HepG2 (cell line): ENCODE results near the gene GLRX5. TPM values are rescaled to one million over a fixed set of nuclear protein-coding genes. Genes with fewer than 3 reads are reported as not detected.

Experiments
- ATAD3A ChIP-seq: sonication (generic); formaldehyde crosslinking; IDR thresholded peaks from 2 replicates; pipeline ENCODE4 v1.4.0; 2020; ENCODE audit warnings: missing genetic modification reagents
- GTF3A ChIP-seq: sonication (generic); formaldehyde crosslinking; conservative IDR thresholded peaks from 2 replicates; pipeline ENCODE4 v1.4.0; 2020; ENCODE audit warnings: mild to moderate bottlenecking, missing genetic modification reagents
- HOXA7 ChIP-seq: sonication (generic); formaldehyde crosslinking; IDR thresholded peaks from 2 replicates; pipeline ENCODE4 v1.8.1; 2022; ENCODE audit warnings: mild to moderate bottlenecking, missing genetic modification reagents, moderate library complexity
- KLF15 ChIP-seq: sonication (generic); formaldehyde crosslinking; IDR thresholded peaks from 2 replicates; pipeline ENCODE4 v1.8.1; 2023; ENCODE audit warnings: borderline replicate concordance, mild to moderate bottlenecking, inconsistent platforms, missing genetic modification reagents, mixed read lengths
- KLF16 ChIP-seq, 2 experiments: sonication (generic) in 1 of 2; formaldehyde crosslinking in 1 of 2; IDR thresholded peaks; 2 replicates each; pipeline versions ENCODE4 v1.6.1 to v1.8.0; 2016 to 2023; ENCODE audit warnings: missing genetic modification reagents in 2 of 2, missing compliant biosample characterization in 1 of 2
- MLXIP ChIP-seq: sonication (generic); formaldehyde crosslinking; IDR thresholded peaks from 2 replicates; pipeline ENCODE4 v1.9.0; 2021; ENCODE audit warnings: missing genetic modification reagents, borderline replicate concordance
- MTA1 ChIP-seq: sonication (generic); formaldehyde crosslinking; IDR thresholded peaks from 2 replicates; pipeline ENCODE4 v1.4.0; 2020; ENCODE audit warnings: missing genetic modification reagents, mild to moderate bottlenecking, borderline replicate concordance
- MTA3 ChIP-seq: sonication (generic); formaldehyde crosslinking; IDR thresholded peaks from 2 replicates; pipeline ENCODE4 v1.4.0; 2020; ENCODE audit warnings: missing genetic modification reagents
- NFYB ChIP-seq: sonication (generic); formaldehyde crosslinking; IDR thresholded peaks from 2 replicates; pipeline ENCODE4 v1.4.0; 2020; ENCODE audit warnings: missing genetic modification reagents
- NR0B2 ChIP-seq: sonication (generic); formaldehyde crosslinking; IDR thresholded peaks from 2 replicates; pipeline ENCODE4 v1.4.0; 2020; ENCODE audit warnings: mild to moderate bottlenecking, missing genetic modification reagents
- PCBP2 ChIP-seq: fragments of 200-400 bp; formaldehyde crosslinking; optimal IDR thresholded peaks from 2 replicates; pipeline ENCODE3; 2018; ENCODE audit warnings: low read length, low read depth; ENCODE audit not compliant: poor library complexity, severe bottlenecking
- POGZ ChIP-seq: sonication (generic); formaldehyde crosslinking; IDR thresholded peaks from 2 replicates; pipeline ENCODE4 v1.4.0; 2020; ENCODE audit warnings: mild to moderate bottlenecking, missing genetic modification reagents
- POLR2AphosphoS2 ChIP-seq: IDR thresholded peaks from 2 replicates; pipeline ENCODE4 v1.6.1; 2011; ENCODE audit warnings: low read depth, low read length, improper control_type of control experiment
- RBFOX2 ChIP-seq: fragments of 200-400 bp; formaldehyde crosslinking; IDR thresholded peaks from 2 replicates; pipeline ENCODE4 v1.6.1; 2017; ENCODE audit warnings: low read depth, mild to moderate bottlenecking, low read length
- SOX13 ChIP-seq, 3 experiments: fragments of 450-650 bp in 1 of 3; sonication (generic) in 1 of 3; formaldehyde crosslinking in 1 of 3; IDR thresholded peaks in 2 of 3; conservative IDR thresholded peaks in 1 of 3; 2 replicates each; pipeline versions ENCODE4 v1.5.0 to v1.6.1; 2016 to 2020; ENCODE audit warnings: antibody characterized with exemption in 1 of 3, mild to moderate bottlenecking in 1 of 3, missing compliant biosample characterization in 1 of 3, missing genetic modification reagents in 1 of 3, moderate library complexity in 1 of 3
- TCF7L2 ChIP-seq: IDR thresholded peaks from 2 replicates; pipeline ENCODE4 v1.6.1; 2011; ENCODE audit warnings: mild to moderate bottlenecking, low read depth, low read length, moderate library complexity
- THAP8 ChIP-seq: sonication (generic); formaldehyde crosslinking; IDR thresholded peaks from 2 replicates; pipeline ENCODE4 v1.5.1; 2020; ENCODE audit warnings: missing genetic modification reagents, mild to moderate bottlenecking, borderline replicate concordance
- ZBTB10 ChIP-seq: sonication (generic); formaldehyde crosslinking; IDR thresholded peaks from 2 replicates; pipeline ENCODE4 v1.4.0; 2020; ENCODE audit warnings: missing genetic modification reagents, borderline replicate concordance
- ZFX ChIP-seq: sonication (generic); formaldehyde crosslinking; IDR thresholded peaks from 2 replicates; pipeline ENCODE4 v1.4.0; 2020; ENCODE audit warnings: mild to moderate bottlenecking, low read depth, missing genetic modification reagents, moderate library complexity
- ZKSCAN8 ChIP-seq: IDR thresholded peaks from 2 replicates; pipeline ENCODE4 v1.6.1; 2016; ENCODE audit warnings: borderline replicate concordance, missing genetic modification reagents, missing compliant biosample characterization
- ZNF160 ChIP-seq: sonication (generic); formaldehyde crosslinking; IDR thresholded peaks from 2 replicates; pipeline ENCODE4 v1.8.0; 2022; ENCODE audit warnings: mild to moderate bottlenecking, inconsistent platforms, missing genetic modification reagents
- ZNF232 ChIP-seq: sonication (generic); formaldehyde crosslinking; IDR thresholded peaks from 2 replicates; pipeline ENCODE4 v1.4.0; 2020; ENCODE audit warnings: missing genetic modification reagents, borderline replicate concordance
- ZNF766 ChIP-seq: sonication (generic); formaldehyde crosslinking; IDR thresholded peaks from 2 replicates; pipeline ENCODE4 v1.5.0; 2020; ENCODE audit warnings: missing genetic modification reagents, borderline replicate concordance
- polyA plus RNA-seq, 8 experiments: library from polyadenylated mRNA; depleted of rRNA in 3 of 8; stranded (reverse) in 7 of 8; unstranded in 1 of 8; fragments of >200 nt; fragmentation: Illumina TruSeq in 4 of 8; extraction: Trizol in 4 of 8; gene quantifications; 2 replicates each; pipeline versions ENCODE4 v1.2.1 to v1.2.3, GENCODE V29; 2011 to 2016; ENCODE audit warnings: low read depth in 4 of 8, missing spikeins in 1 of 8, mixed read lengths in 1 of 8; ENCODE audit not compliant: insufficient read depth in 1 of 8
- total RNA-seq, 5 experiments: library from RNA; depleted of rRNA; stranded (reverse); fragments of >200 nt; fragmentation: Illumina TruSeq; extraction: Trizol; gene quantifications; 2 replicates each; pipeline ENCODE4 v1.2.3, GENCODE V29; 2016; ENCODE audit warnings: low read depth in 1 of 5

Gene GLRX5
- total and polyA plus RNA-seq, 2 of the 13 experiments (the other 11 are each of a cell fraction or from before 2014, with no cell fraction given) = 122 to 146 TPM

GRCh38 chr14:95523815-95524448, 10.9 kb upstream of the GLRX5 start (continued):
- TF ChIP-seq PCBP2 (no peak), MTA1 (CRISPR knock-in tag) (no peak), GTF3A (CRISPR knock-in tag) (no peak), ZNF160 (CRISPR knock-in tag) (no peak), KLF16 (CRISPR knock-in tag; IDR thresholded peaks at IDR 0.05) (no peak), THAP8 (CRISPR knock-in tag) (no peak), KLF15 (CRISPR knock-in tag) (no peak), POGZ (no peak), SOX13 (IDR thresholded peaks at IDR 0.05) (no peak), SOX13 (CRISPR knock-in tag; conservative IDR thresholded peaks at IDR 0.05 in 1 of 2, IDR thresholded peaks at IDR 0.05 in 1 of 2) (peak in 1 of 2 experiments; percentile 37; a peak in 1 of 4 replicates), NR0B2 (CRISPR knock-in tag) (no peak), POLR2AphosphoS2 (no peak), HOXA7 (CRISPR knock-in tag) (no peak), ZKSCAN8 (CRISPR knock-in tag) (no peak), TCF7L2 (no peak), ZBTB10 (CRISPR knock-in tag) (no peak), ZNF232 (CRISPR knock-in tag) (0 out of 2 replicates have a peak, but pooled peaks have one; percentile 17), ATAD3A (no peak), RBFOX2 (peak; percentile 56), ZNF766 (CRISPR knock-in tag) (no peak), MLXIP (CRISPR knock-in tag) (no peak), MTA3 (CRISPR knock-in tag) (no peak), NFYB (CRISPR knock-in tag) (no peak), ZFX (CRISPR knock-in tag) (peak; percentile 25; the same call in 1 of the 2 replicates)
